Activated CD4-positive, alpha-beta T cell treated with anti-CD3 and anti-CD28 coated beads, Interleukin-2, Interleukin-4, amounts not matched to agents 100 ng/mL and 50 ng/mL, durations not matched to agents 16 hours and 8 hours (primary cell): Measurements from ENCODE around the gene DNLZ.
A peak's percentile ranks its signal among the peaks of the same experiment; 100 is the strongest.

Source experiments
- DNase-seq: peaks from one replicate; pipeline ENCODE4 v3.0.0-alpha.2; 2020; ENCODE audit warnings: low spot score

The DNLZ gene

DNA sequence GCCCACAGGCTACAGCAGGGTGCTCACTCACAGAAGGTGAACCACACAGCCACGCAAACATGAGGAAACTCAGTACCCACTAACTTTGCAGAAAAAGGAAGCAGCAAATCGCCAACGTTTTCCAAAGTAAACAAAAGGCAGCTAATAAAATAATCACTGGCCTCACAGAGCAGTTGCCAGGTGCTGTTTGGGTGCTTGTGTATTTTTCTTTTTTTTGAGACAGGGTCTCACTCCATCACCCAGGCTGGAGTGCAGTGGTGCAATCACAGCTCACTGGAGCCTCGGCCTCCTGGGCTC, 32.6 kb upstream of the DNLZ start:
- DNase-seq, result no peak

DNA sequence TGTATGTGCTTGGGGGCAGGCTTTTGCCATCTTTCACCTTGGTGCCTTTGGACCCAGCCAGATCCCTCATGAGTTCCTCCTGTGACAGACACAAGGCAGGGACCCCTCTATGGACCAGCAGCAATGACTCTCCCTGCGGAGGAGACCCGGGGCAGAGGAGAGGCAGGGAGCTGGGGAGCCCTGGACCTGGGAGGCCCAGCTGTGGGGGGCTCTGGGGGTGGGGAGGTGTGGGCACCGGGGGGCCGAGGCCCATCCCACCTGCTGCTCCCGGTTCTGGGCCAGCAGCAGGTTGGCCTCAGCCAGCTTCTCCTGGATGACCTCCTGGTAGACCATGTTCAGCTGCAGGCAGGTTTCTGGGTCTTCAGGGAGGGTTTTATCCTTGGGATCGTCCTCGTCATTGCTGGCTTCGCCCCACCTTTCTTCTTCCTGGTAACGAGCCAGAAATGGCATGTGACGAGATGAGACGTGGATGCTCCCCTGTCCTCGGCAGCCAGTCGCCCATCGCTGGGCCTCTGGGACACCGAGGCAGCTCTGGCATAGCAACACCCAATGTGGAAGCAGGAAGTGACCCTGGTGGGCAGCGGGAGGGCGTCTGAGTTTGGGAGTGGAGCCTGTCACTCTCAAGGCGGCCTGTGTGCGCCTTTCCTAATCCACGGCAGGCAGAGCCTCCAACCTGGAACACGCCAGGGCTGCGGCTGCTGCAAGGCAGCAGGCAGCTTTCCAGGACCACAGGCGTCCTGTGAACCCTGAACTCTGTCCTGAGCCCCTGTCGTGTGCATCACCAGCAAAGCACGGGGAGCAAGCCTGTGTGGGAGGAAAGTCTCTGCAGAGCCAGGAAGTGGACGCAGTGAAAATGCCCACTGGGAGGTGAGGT, 32.0 kb upstream of the DNLZ start:
- no peak for DNase-seq

DNA sequence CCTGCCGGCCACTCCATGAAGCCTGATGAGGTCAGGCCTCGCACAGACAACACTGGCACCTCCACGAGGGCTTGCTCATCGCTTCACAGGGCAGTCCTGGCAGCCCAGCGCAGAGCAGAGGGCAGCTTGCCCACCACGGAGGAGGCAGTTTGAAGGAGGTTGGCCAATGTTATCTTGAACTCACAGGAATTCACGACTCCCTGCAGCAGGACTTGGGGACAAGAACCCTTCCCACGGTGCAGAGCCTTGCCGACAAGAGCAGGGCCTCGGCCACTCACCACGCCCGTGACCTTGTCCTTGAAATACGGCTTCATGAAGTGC, 31.4 kb upstream of the DNLZ start:
- DNase-seq, result no peak

DNA sequence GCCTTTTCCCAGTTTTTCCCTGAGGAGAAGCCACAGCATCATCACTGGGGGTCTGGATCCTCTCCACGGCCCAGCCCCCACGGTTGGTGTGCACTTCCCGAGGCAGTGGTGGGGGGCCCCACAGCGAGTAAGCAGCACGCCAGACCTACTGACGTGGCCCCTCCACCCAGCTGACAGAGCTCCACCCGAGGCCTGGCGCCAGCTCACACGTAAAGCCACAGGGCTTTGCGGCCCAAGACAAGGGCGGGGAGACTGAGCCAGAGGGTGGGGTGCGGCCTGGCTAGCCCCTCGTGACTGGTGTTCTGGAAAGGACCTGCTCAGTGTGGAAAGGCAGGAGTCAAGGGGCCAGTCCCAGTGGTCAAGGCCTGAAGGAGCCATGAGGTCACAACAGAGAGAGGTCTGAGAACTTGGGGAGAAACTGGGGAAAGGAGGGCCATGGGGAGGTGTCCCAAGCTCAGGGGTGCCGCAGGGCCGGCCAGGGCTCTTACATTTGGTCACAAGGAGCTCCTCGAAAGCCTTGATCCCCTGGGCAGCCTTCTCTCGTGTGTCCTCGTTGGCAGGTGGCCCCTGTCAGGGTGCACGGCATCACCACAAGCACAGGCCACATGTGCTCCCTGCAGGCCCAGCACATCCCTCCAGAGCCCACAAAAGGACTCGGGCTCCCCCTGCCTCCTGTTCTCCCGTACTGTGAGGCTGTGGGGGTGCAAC, 30.9 kb upstream of the DNLZ start:
- DNase-seq, result no peak

DNA sequence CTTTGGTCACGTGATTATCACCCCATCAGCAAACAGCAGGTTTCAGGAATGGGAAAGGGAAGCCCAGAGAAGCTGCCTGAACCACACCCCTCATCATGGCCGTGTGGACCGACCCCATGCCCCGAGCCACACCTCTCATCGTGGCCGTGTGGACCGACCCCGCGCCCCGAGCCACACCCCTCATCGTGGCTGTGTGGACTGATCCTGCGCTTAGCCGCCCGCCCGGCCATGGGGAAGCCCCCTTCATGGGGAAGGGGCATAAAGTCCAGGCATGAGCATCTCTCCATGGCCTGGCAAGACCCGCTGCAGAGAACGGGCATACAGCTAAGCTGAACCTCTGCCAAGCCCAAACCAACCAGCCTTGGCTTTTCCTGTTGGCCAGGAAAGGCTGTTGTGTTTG, 30.0 kb upstream of the DNLZ start:
- no peak for DNase-seq

DNA sequence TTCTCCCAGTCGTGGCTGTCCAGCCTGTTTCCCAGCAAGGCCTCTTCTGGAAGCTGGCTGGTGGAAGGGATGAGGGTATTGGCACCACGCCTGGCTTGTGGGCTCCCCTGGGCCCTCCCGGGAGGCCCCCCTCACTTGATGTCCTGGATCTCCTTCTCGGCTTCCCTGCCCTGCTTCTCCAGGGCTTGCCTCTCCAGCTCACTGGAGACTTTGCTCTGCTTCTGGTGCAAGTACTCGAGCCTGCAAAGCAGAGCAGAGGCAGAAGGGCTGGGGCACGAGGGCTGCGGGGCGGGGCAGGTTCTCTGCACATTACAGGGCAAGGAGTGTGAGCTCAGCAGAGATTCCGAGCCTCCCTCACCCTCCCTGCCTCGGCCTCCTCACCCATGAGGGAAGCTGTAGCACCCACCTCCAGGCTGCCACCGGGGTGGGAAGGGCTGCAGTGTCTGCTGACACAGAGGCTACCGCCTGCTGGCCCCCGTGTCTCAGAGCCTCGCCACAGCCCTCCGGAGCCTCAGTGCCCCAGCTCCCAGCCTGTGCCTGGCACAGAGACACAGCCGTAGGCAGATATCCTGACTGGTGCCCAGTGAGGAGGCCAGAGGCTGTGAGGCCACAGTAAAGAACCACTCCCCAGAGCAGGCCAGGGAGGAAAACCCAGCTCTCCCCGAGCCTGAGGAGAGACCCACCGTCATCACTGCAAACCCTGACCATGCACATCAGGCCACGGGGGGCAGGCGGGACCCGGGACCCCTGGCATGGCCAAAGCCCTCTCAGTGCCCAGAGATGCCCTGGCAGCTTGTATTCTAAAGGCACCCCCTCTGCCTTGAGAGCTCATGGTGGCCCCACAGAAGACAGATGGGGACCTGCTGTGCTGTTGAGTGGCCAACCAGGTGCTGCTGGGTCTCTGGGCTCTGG, 29.2 kb upstream of the DNLZ start:
- DNase-seq, result no peak

DNA sequence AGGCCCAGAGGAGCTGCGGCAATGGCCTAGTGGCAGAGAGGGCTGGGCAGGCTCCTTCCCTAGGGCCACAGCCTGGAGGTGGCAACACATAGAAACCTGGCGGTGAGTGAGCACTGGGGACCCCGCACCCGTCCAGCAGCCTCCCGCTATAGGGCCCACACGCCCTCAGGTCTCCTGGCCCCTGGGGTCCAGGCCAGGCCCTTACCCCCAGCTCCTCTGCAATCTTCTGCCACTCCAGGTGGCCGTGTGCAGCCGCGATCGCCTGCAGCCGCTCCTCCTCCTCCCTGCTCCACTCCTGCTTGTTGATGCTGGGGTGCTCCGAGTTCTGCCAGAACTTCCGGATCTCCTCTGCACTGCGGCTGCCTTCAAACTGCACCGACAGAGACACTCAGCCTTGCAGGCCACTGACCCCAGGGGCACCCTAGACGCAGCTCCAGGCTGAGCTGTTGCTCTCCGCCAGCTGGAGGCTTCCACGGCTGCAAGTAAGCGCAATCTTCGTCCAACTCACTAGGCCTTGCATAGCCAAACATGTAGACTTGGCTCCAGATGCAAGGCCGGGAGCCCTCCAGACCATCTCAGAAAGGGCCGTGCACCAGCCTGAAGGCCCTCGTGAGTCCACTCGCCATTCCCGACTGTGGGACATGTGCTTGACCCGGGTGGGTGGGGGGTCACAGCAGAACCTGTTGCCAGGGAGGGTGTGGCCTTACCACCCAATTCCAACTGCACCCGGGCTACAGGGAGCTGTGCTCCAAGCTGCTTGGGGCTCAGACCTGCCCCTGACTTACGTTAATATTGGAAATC, 28.4 kb upstream of the DNLZ start:
- DNase-seq, result no peak

DNA sequence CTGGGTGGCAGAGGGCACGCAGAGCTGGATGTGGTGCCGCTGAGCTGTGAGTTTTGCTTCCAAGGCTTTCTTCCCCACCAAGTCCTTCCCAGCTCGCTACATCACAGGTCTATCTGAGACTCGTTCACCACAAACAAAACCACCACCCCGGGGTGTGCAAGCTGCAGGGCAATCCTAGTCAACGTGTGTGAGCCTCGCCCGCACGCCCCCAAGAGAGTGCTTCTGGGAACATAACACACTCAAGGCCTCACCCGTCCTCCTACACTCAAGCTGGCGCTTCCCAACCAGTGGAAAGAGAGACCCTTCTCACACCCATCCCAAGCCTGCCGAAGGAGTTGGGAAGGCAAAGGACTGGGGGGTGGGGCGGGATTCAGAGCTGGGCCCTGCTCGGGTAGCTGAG, 25.9 kb upstream of the DNLZ start:
- no peak for DNase-seq

DNA sequence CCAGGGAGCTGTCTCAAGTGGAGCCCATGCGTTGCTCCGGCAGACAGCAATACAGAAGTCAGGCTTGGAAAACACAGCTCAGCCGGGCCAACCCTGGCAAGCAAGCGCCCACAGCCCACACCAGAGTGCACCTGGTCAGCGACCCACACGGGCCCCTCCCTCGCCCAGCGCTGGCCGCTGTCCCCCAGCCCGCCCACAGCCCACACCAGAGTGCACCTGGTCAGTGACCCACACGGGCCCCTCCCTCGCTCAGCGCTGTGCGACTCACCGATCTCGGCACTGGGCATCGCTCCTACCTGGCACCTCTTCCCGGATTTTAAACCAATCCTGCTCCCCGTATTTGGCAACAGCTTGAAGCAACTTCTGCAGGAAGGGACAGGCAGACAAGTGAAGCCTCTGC, 23.7 kb upstream of the DNLZ start:
- no peak for DNase-seq

DNA sequence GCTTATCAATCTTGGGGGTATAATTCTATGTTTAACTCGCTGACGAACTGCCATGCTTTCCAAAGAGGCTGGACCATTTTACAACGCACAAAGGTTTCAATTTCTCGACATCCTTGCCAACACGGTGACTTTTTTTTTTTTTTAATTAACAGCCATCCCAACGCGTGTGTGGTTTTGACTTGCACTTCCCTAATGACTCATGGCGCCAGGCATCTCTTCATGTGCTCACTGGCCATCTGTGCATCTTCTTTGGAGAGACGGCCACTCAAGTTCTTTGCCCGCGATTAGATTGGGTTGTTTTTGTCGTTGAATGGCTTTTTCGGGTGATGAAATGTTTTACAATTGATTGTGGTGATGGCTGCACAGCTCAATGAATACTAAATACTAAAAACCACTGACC, 22.5 kb upstream of the DNLZ start:
- DNase-seq, result peak; percentile 32

DNA sequence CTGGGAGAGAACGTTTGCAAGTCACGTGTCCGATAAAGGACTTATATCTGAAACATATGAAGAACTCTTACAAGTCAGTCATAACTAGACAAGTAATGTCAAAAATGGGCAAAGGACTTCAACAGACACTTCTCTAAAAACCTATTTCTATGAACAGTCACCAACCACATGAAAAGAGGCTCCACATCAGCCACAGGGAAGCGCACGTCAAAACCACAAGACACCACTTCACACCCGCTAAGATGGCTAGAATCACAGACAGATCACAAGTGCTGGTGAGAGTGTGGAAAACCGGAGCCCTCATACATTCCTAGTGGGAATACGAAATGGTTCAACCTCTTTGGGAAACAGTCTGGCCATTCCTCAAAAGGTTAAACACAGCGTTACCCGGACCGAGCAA, 21.5 kb upstream of the DNLZ start:
- DNase-seq, result no peak

DNA sequence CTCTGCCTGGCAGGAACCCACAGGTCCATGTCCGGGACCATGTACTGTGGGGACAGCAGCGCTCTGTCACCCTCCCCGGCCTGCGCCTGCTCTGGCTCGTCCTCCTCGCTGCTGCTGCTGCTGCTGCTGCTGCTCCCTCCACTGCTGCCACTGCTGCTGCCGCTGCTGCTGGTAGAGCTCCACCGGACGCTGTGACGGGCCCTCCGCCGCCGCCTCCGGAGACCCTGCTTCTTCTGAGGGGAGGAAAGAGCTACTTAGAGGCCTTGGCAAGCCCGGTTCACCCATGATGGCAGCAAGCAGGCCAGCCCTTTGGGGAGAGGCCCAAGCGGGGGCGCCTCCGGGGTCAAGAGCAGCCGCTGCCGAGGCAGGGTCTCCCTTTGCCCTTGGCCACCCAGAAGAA, 19.9 kb upstream of the DNLZ start:
- no peak for DNase-seq

DNA sequence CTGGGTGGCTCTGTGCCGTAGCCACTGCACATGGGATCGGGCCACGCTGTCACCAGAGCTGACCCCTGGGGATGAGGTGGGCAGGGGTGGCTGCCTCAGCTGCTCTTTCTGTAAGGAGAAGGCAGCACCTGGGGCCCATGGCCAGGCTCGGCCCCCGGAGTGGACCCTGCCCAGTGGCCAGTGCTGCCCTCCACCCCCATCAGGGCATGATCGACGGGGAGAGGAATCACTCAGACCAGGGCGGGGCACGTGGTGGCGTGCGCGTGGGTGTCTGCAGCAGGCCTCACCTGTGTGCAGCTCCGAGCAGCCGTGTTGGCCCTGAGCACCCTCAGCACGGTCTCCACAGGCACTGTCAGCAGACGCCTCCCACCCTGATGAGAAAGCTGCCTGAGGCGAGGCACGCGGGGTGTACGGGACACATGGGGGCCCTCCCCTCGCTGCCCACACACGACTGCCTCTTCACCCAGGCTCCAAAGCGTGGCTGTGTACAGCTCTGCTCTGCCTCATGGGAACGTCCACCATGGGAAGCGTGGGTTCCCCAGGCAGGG, 18.5 kb upstream of the DNLZ start:
- no peak for DNase-seq

DNA sequence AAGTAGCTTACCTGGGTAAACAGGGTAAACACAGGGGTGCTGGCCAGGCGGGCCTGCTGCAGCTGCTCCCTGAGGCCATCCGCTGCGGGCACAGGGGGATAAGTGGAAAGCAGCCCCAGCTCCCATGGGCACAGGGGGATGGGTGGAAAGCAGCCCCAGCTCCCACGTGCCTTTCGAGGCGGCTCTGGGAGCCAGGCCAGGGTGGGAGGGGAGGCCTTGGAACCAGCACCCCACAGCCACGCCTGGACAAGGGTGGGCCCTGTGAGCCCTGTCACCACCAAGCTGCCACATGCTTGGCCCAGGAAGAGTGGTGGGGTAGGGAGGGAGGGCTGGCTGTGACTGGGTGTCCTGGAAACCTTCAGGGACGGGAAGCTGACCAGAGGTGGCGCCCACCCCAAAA, 17.8 kb upstream of the DNLZ start:
- no peak for DNase-seq

DNA sequence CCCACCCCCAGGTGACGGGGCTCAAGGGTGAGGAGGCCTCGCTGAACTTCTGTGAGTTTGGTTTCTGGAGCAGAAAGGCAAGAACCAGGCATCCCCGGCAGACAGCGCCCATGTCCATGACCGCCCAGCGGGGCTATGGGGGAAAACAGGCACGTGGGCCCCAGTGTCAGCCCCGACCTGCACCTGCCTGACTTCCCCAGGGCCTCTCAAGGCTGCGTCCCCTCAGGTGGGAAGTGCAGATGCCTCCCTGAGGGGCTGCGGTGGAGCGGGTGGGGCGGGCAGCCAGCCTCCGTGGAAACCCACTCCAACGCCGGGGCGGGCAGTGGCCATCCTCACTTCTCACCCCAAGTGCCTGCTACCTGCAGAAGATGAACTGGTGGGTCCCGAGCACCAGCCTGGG, 16.8 kb upstream of the DNLZ start:
- DNase-seq, result no peak

DNA sequence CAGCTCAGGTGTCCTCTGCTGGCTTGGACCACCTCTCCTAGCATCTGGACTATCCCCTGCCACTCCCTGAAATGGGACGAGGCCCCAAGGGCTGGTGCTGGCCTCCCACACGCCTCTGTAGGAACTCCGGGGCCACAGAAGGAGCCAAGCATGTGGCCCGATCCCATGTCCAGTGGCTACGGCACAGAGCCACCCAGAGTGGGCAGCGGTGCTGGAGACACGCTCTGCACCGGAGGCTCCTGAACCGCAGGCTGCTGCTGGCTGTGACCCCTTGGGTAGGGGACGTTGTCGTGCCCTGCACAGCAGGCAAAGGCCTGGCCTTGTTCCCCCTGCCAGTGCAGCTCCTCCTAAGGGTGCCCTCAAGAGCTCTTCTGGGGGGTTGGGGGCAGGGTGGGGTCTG, 16.3 kb upstream of the DNLZ start:
- DNase-seq, result no peak

DNA sequence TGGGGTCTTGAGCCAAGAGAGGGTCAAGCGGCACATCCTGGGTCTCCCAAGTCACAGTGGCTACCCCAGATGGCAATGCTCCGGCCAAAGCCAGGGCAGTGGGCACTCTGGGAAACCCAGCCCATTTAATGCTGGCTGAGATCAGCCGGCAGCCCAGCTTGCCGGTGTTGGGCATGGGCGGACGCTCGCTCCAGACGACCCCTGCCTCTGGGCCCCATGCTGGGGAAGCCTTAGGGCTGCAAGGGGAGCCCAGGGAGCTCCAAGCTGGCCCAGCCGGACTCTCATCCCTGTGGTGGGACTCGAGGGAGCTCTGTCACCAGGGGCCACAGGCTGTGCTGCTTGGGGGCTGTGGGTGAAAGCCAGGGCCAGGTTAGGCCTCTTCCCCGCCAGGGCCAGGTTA, 15.9 kb upstream of the DNLZ start:
- no peak for DNase-seq

DNA sequence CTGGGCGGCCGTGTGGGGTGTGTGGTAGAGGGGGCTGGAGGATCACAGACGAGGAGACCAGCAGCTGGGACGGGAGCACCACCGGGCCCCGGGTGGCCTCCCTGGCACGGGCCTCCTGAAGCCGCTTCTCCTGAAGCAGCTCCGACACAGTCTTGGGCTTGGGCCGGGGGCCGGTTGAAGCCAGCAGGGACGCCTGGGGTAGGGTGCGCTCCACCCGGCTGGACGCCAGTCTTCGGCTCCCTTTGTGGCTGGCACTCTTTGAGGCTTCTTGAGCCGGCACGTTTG, 15.4 kb upstream of the DNLZ start:
- no peak for DNase-seq

DNA sequence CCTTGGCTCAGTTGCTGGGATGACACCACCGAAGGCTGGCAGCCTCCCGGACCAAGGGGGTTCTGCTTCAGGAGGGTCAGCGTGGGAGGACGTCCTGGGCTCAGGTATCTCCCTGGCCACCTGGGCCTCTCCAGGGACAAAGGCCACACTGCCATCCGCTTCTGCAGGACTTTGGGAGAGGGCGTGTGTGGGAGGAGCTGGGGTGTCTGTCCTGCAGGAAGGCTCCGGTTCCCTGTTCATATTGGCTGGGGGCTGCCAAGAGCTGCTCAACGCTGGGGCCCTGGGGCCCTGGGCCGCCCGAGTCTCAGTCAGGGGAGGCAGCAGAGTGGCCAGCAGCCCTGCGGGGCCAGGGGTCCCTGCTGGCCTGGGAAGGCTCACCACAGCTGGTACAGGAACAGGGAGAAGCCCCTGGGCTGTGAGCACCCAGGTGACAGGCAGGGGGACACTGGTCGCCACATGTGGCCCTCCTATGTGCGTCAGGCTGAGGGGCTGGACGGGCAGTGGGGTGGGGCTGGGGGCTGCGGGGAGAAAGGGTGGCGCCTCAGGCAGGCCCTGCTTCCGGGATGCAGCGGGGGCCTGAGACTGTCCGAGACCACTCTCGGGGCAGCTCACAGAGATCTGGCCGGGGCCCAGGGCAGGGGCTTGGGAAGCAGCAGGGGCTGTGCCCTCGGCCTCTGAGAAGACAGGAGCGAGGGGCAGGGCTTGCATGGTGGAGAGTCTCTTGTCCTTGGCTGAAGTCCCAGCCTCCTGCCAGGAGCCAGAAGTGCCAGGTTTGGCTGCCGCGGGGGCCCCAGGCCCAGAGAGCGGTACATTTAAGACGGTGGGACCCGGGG, 14.8 kb upstream of the DNLZ start:
- no peak for DNase-seq

DNA sequence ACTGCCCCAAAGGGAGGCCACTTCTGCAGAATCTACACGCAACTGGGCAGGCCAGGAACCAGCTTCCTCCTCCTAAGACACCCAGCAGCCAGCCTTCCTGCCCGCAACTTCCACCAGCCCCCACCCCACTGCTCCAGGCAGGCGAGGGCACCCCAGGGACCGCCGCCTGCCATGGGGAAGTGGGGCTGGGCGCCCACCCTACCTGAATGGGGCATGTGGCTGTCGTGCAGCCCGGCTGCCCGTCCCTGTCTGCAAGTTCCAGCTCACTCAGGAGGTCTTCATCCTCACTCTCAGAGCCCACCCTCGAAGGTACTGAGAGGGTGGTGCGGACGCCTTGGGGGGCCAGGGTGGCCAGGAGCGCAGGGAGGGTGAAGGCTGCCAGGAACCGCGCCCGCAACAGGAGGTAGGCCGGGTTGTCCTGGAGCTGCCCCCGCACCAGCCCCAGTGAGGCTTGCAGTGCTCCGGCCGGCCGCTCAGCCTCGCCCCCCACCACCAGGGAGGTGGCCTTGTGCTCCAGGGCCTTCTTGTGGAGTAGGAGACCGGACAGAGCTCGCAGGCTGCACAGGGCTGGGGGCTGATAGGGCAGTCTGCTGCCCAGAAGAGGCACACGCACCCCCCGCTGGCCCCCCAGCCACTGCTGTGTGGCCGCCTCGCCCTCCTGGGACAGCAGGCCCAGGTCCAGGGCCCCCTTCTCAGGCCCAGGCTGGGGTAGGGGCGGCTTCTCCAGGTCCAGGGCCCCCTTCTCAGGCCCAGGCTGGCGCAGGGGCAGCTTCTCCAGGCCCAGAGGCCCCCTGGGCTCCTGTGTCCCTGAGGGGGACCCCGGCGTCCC, 14.0 kb upstream of the DNLZ start:
- DNase-seq, result no peak
